ENCODE results near the gene OR9G1.

OR9G1 gene

DNA sequence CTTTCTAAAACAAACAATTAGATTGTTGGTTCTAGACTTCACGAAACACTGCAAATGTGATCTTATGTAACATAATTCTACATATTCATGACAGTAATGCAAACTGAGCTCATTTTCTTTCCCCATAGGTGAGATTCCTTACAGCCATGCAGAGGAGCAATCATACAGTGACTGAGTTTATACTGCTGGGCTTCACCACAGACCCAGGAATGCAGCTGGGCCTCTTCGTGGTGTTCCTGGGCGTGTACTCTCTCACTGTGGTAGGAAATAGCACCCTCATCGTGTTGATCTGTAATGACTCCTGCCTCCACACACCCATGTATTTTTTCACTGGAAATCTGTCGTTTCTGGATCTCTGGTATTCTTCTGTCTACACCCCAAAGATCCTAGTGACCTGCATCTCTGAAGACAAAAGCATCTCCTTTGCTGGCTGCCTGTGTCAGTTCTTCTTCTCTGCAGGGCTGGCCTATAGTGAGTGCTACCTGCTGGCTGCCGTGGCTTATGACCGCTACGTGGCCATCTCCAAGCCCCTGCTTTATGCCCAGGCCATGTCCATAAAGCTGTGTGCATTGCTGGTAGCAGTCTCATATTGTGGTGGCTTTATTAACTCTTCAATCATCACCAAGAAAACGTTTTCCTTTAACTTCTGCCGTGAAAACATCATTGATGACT lies 1.5 kb downstream of the OR9G1 start:
- DNase-seq (ENCODE audit: low read depth), result no peak
- TF ChIP-seq, protein P1, sequence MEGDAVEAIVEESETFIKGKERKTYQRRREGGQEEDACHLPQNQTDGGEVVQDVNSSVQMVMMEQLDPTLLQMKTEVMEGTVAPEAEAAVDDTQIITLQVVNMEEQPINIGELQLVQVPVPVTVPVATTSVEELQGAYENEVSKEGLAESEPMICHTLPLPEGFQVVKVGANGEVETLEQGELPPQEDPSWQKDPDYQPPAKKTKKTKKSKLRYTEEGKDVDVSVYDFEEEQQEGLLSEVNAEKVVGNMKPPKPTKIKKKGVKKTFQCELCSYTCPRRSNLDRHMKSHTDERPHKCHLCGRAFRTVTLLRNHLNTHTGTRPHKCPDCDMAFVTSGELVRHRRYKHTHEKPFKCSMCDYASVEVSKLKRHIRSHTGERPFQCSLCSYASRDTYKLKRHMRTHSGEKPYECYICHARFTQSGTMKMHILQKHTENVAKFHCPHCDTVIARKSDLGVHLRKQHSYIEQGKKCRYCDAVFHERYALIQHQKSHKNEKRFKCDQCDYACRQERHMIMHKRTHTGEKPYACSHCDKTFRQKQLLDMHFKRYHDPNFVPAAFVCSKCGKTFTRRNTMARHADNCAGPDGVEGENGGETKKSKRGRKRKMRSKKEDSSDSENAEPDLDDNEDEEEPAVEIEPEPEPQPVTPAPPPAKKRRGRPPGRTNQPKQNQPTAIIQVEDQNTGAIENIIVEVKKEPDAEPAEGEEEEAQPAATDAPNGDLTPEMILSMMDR (conservative IDR thresholded peaks at IDR 0.05; ENCODE audit: low read length), result no peak
- no peak overlapping the region for H3K4me3 ChIP-seq (ENCODE audit: low read length)

DNA sequence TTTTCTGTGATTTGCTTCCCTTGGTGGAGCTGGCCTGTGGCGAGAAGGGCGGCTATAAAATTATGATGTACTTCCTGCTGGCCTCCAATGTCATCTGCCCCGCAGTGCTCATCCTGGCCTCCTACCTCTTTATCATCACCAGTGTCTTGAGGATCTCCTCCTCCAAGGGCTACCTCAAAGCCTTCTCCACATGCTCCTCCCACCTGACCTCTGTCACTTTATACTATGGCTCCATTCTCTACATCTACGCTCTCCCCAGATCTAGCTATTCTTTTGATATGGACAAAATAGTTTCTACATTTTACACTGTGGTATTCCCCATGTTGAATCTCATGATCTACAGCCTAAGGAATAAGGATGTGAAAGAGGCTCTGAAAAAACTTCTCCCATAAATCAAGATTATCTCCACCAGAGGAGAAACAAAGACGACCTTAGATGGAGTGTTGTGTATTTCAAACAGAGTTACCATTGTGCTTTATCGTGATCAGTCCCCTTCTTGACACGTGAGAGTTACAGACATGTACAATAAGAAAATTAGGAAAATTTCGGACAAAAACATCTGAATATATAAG lies 2.1 kb downstream of the OR9G1 start:
- TF ChIP-seq, protein P1 (conservative IDR thresholded peaks at IDR 0.05; ENCODE audit: low read length), result no peak
- H3K4me3 ChIP-seq (ENCODE audit: low read length), result no peak overlapping the region
- no peak for DNase-seq (ENCODE audit: low read depth)

DNA sequence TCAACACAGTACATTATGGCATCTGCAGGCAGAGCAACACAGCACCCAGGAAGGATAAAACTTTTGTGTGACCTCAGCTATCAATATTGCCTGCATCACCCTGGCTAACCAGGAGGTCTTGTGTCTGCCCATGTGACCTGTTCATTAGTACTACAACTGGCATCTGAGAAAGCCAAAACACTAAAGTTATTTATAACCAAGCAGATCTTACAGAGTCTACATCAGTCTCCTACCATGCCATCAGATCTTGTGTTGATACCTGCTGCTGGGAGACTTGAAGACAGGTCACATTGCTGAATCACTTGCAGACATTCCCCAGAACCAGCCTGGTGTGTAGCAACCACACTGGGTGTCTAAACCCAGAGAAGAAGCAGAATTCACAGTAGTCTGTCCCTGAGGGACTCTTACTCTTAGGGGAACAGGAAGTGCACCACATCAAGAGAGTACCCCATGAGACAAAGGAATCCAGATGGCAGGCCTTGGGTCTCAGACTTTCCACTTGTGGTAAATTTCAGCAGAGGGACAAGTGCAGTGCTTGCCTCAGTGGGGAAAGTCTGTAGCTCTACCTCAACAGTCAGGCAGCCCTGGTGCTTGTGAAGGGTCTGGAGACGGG lies 7.0 kb downstream of the OR9G1 start:
- TF ChIP-seq, protein P1 (conservative IDR thresholded peaks at IDR 0.05; ENCODE audit: low read length), result no peak
- no peak for DNase-seq (ENCODE audit: low read depth)
- H3K4me3 ChIP-seq (ENCODE audit: low read length), result no peak overlapping the region

DNA sequence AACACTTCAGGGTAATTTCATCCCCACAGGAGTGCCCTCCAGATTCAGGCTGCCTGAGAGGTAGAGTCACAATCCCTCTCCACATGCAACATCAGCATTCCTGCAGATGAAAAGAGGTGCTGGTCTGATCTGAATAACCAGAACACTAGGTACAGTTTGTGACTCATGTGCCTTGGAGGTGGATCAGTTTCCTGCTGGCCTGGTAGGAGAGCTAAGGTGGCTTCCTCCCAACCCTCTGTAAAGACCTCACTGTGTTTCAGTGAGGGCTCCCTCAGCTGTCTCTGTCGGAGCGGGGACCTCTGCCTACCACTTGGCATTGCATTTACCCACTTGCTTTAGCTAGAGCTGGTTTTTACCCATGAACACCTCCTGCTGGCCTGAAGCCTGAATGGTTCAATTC lies 7.6 kb downstream of the OR9G1 start:
- H3K4me3 ChIP-seq (ENCODE audit: low read length), result no peak overlapping the region
- TF ChIP-seq, protein P1 (conservative IDR thresholded peaks at IDR 0.05; ENCODE audit: low read length), result no peak
- DNase-seq (ENCODE audit: low read depth), result no peak

DNA sequence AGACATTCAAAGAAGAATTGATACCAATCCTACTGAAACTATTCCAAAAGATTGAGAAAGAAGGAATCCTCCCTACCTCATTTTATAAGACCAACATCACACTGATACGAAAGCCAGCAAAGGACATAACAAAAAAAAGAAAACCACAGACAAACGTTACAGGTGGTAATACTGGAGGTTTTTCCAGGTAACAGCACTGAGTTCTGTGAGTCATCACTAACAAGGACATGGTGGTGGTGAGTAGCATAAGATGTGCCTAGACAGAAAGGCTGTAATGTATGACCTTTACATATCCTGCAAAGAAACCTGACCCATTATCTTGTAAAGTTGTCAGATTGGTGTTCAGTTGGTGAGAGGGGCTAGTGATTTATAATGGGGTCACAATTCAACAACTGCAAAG lies 15.3 kb downstream of the OR9G1 start:
- TF ChIP-seq, protein P1 (conservative IDR thresholded peaks at IDR 0.05; ENCODE audit: low read length), result no peak
- H3K4me3 ChIP-seq (ENCODE audit: low read length), result no peak overlapping the region
- DNase-seq (ENCODE audit: low read depth), result no peak

DNA sequence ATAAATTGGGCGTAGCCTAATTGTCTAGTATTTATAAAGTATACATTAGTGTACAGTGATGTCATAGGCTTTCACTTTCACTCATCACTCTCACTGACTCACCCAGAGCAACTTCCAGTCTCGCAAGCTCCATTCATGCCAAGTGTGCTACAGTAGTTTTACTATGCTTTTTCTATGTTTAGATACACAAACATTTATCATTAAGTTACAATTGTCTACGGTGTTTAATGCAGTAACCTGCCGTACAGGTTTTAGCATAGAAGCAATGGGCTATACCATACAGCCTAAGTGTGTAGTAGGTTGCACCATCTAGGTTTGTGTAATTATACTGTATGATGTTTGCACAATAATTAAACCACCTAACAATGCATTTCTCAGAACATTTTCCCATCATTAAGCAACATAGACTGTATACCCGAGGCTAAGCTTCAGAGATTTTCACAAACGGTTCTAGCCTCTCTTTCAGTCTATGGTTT lies 17.5 kb downstream of the OR9G1 start:
- no peak for DNase-seq (ENCODE audit: low read depth)
- TF ChIP-seq, protein P1 (conservative IDR thresholded peaks at IDR 0.05; ENCODE audit: low read length), result no peak
- no peak overlapping the region for H3K4me3 ChIP-seq (ENCODE audit: low read length)

DNA sequence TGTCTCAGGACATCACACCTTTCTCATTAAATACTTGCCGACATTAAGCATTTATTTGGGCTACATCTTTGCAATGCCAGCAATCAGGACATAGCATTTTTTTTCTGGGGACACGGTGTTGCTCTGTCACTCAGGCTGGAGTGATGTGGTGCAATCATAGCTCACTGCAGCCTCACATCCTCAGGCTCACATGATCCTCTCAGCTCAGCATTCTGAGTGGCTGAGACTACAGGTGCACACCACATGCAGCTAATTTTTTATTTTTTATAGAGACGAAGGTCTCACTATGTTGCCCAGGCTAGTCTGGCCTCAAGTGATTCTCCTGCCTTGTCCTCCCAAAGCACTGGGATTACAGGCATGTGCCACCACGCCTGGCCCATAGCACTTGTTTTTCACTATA lies 21.6 kb downstream of the OR9G1 start:
- H3K4me3 ChIP-seq (ENCODE audit: low read length), result no peak overlapping the region
- no peak for DNase-seq (ENCODE audit: low read depth)
- TF ChIP-seq, protein P1 (conservative IDR thresholded peaks at IDR 0.05; ENCODE audit: low read length), result no peak
